Measurements from ENCODE around the gene CDK14.

DNA sequence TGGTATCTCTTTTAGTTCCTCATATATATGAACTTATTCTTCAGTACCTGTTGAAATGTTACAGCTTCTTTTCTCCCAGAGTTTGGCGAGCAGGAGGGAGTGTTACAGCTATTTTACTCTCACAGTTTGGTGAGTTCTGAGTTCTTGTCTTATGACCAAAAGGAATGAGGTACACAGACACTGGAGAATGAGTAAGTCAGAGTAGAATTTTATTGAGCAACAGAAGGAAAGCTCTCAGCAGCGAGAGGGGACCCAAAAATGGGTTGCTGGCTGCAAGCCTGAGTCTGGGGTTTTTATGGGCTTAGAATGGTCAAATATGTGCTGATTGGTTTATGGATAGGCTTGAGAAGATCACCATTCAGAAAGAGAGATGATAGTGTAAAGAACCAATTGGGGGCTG lies 175.2 kb downstream of the CDK14 start:
- no peak for TF ChIP-seq POLR2AphosphoS5 (IDR thresholded peaks at IDR 0.05; ENCODE audit: borderline replicate concordance, low read depth, low read length)
- TF ChIP-seq EZH2 (IDR thresholded peaks at IDR 0.05) = no peak
- TF ChIP-seq FOXP2 (optimal IDR thresholded peaks at IDR 0.05; ENCODE audit: control extremely low read depth, extremely low read length, insufficient read depth) = no peak

Data from SK-N-MC (cell line).